ENCODE data around the gene EMC8. TPM values are rescaled to one million over a fixed set of nuclear protein-coding genes. Genes with fewer than 3 reads are reported as not detected.

Gene EMC8
- total RNA-seq, 1 donor from 2014 or later, result 21.8 TPM

DNA sequence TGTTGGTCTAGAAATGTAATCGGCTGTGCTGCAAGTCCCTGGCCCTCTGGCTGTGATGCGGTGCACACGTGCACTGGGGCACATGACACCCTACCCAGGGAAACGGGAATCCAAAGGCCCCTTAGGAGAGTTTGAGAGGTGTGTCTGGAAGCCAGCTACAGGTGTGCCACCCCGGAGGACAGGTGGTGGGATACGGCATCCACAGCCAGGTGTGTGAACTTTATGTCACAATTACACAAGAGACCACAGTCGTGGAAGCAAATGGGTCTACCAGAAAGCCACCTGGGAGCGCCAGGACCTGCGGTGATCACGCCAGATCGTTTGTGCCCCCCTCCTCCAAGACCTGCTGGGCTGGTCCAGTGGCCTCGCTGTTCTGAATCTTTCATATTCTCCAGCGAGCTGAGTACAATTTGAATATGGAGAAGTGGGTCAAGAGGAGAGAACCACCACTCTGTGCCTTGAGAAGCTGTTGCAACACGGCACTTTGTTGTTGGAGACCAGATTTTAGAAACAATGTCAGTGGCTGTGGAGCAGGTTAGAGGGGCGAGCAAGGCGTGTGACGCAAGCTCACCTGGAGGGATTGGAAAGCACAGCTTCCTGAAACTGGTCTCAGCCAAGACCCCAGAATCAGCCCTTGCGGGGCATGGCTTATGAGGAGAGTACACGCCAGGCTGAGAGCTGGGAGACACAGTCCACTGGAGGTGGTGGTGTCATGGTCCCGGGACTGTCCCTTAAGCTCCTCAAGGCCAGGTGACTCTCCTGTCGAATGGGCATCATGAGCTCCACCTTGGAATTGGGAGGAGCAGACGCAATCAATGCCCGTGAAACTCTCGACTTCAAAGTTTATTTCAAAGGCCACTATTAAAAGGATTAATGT is 37.6 kb upstream of the EMC8 start:
- ATAC-seq (ENCODE audit: poor library complexity) (no peak), DNase-seq (no peak)
- intact Hi-C loops (cut with DNase I), result no loop called here

DNA sequence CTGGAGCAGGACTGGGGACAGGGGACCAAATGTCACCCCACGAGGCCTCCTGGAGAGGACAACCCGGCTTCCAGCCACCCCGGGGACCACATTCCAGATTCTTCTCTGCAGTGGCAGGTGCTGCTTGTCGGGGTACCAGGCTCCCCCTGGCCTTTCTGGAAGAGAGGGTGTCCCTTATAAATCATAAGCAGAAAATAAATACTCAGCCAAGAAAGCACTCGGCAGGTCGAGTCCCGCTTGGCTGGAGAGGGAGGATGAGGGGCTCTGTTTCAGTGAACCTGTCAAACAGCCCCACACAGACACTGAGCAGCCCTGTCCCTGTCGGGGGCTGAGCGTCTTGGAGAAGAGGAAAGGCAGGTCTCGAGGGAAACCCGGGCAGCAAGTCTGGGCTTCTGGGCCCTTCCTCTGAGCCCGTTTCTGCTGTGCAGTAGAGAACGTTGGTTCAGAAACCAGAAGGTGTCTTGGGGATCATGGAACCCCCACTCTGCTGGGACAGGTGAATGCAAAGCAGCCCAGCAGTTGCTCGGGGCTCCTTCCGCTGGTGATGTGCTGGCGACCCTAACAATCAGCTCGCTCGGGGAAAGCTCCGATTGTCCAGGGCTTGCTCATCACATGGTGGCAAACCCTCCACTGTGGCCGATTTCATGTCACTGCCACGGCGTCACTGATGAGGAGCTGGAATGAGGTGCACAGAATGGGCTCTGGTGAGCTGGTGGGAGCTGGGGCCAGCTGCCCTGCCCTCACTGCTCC is 36.8 kb upstream of the EMC8 start:
- ATAC-seq (ENCODE audit: poor library complexity) (no peak), DNase-seq (no peak)
- intact Hi-C loops (cut with DNase I), result no loop called here

DNA sequence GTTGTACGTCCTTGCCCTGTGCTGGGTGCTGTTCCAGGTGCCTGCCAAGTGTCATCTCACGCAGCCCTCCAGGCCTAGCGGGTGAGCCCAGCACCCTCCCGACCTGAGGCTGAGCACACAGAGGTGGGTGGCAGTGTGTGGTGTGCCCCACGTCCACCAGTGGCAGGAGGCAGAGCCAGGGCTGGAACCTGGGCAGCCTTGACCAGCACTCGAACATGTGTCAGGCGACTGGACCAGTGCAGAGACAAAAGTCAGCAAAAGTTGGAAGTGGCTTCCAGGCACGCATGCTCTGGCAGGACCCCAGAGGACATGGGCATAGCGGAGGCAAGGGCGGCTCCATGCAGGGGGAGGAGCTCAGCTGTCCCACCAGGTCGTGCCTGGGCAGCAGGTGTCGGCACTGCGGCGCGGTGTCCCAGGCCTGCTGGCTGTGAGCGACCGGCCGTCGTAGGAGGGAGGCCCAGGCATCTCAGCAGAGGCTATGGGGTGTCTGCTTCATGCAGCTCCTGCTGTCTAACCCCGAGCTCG is 35.9 kb upstream of the EMC8 start:
- intact Hi-C loops (cut with DNase I), result no loop called here
- DNase-seq (no peak), ATAC-seq (ENCODE audit: poor library complexity) (no peak)

DNA sequence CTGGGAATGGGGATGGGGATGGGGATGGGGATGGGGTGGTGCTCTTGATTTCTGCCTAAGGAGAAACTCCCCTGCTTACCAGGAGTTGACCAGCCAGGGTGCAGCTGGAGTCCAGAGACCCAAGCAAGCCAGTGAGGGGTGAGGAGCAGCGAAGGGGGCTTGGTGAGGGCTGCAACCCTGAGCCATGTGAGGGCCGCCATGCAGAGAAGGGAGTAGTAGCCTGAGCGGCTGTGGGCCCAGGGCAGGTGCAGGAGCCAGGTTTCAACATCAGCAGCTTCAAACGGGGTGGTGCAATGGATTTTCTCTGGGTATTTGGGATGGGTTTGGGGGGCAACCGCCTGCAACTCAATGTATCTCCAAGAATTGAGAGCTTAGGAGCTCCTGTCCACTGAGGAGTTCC is 35.4 kb upstream of the EMC8 start:
- intact Hi-C loops (cut with DNase I), result no loop called here
- ATAC-seq (ENCODE audit: poor library complexity) (no peak), DNase-seq (no peak)

DNA sequence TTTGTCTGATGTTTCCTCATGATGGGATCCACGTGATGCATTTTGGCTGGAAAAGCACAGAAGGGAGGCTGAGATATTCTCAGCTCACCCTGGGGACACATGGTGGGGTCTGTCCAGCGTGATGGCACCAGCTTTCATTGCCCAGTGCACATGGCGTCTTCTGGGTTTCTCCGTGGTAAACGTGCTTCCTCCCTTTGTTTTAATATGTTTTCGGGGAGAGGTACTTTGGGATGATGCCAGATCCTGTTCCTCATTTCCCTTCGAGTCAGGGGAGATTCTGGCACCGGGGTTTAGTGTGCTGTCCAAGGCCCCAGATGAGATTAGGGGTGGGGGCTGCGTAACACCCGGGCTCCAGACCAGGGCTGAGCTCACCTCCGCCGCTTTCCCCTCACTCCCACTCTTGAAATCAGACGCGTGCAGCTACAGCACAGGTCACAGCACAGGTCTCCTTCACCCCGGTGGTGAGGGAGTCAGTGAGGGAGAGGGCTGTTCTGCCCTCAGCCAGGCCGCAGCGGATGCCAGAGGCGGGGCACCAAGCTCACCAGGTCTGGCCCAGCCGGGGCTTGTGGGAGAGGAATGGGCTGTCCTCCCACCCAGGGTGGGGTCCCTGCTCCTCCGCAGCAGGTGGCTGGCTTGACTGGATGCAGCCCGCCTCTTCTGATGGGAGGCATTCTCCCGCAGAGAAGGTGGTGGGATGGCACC is 34.0 kb upstream of the EMC8 start:
- ATAC-seq (ENCODE audit: poor library complexity), result no peak
- peak; percentile 35 for DNase-seq
- intact Hi-C loops (cut with DNase I), result no loop called here

DNA sequence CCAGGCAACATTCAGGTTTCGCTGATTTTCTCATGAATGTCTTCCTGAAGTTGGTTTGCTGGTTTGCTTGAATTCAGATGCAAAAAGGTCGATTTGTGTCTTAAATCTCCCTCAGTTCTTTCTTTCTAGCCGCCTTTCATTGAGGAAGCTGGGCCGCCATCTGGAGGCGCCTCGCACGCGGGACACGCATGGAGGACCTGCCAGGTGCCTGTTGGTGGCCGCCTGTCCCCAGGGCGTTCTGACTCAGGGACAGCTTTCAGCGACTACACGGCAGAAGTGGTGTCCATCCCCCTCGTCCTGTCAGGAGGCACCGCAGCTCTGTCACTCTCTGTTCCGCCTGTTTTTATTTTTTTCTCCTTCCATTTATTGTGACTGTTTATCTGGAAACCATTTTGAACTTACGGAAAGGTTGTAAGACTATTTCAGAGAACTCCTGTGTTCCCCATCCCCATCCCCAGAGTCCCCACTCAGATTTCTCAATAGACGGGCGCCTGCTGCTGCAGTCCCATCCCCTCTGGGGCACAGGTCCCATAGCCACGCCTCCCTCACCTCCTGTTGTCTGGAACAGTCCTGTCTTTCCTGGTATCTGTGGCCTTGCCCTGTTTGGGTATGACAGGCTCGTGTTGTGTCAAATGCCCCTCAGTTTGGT is 33.4 kb upstream of the EMC8 start:
- intact Hi-C loops (cut with DNase I), result no loop called here
- no peak for ATAC-seq (ENCODE audit: poor library complexity)
- peak; percentile 34 for DNase-seq

DNA sequence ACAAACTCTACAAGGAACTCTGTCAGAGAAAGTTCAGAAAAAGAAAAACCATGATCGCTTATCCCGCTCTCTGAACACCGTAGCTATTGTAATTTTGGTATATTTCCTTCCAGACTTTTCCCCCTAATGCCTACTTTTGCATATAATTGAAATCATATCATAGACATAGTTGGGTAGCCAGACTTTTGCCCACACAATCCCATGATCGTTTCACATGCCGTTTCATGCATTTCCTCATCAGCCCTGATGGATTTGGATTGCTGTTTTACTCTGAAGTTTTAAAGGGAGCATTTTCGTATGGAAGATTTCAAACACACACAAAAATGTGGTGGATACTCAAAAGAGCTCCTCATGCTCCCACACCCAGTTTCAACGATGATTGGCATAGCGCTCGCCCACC is 31.5 kb upstream of the EMC8 start:
- intact Hi-C loops (cut with DNase I), result no loop called here
- ATAC-seq (ENCODE audit: poor library complexity) (no peak), DNase-seq (no peak)

DNA sequence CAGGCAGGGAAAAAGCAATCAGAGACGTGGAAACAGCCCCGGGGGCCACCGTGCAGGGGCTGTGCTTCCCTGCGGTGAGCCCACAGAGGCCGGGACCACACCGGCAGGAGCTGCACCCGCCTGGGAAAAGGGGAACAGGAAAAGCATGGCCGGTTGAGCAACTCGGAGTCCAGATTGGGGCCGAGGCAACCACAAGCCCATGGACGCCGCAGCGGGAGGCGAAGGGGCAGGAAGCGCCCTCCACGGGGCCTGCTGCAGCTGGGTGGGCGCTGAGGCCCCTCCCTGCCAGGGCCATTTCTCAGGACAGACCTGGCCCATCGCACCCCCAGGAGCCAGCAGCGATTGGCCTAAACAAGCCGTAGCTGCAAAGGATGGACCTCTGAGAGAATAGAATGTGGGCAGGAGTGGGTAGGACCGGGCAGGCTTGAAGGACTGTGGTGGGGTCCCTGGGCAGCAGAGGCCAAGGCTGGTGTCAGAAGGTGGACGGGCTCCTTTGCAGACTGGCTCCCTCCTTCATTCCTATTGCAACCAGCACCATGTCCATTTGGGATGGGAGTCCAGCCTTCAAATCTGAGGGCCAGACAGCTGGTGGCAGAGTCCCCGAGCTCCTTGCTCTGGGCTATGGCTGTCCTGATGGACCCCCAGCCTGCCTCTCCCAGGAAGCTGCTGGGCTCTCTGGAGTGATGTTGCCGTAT is 30.6 kb upstream of the EMC8 start:
- DNase-seq (peak; percentile 69), ATAC-seq (ENCODE audit: poor library complexity) (peak; percentile 68)
- intact Hi-C loops (cut with DNase I), result loop anchor here (10.0 kb wide), 1 partner anchor 685 kb away; the partner anchor contains the start of gene FOXF1

DNA sequence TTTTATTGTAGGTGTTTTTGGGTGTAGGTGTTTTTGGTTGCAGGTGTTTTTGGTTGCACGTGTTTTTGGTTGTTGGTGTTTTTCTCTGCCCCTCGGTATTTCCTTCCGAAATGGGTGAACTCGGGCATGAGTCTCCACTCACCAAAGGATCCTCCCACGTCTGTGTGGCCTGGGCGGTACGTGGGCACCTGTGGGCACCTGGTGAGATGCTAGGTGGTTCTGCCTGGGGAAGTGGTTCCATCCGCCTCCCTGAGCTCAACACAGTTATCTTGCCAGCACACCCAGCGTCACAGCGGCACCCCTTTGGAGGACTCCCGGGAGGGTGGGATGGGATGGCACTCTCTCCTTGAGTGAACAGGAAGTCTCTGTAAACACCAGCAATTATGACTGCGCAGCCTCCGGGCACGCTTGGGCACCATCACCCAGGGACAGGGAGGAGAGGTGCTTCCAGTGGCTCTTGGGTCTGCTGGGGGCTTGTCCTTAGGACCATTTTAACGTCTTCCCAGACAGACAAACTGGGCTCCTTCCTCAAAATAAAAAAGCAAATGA is 29.9 kb upstream of the EMC8 start:
- intact Hi-C loops (cut with DNase I), result loop anchor here (10.0 kb wide), 1 partner anchor 686 kb away; the partner anchor contains the start of gene FOXF1
- ATAC-seq (ENCODE audit: poor library complexity) (peak; percentile 29), DNase-seq (peak; percentile 7)

DNA sequence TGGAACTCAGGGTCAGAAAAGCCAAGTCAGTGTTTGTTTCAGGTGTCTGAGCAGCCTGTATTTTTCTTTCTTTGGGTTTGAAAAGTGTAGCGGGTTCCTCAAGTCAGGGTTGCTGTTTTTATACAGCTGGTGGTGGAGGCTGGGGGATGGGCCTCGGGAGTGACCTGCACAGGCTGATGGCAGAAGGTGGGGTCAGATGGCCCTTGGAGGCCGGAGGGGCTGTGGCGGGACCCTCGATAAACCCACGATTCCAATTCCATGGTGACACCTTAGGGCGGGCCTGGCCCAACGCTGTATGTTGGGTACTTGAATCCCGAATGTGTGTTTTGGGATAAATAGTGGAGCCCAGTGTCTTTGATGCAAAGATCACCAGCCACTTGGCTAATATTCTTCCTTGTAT is 28.8 kb upstream of the EMC8 start:
- ATAC-seq (ENCODE audit: poor library complexity) (no peak), DNase-seq (no peak)
- intact Hi-C loops (cut with DNase I), result loop anchor here (10.0 kb wide), 1 partner anchor 687 kb away; the partner anchor contains the start of gene FOXF1

DNA sequence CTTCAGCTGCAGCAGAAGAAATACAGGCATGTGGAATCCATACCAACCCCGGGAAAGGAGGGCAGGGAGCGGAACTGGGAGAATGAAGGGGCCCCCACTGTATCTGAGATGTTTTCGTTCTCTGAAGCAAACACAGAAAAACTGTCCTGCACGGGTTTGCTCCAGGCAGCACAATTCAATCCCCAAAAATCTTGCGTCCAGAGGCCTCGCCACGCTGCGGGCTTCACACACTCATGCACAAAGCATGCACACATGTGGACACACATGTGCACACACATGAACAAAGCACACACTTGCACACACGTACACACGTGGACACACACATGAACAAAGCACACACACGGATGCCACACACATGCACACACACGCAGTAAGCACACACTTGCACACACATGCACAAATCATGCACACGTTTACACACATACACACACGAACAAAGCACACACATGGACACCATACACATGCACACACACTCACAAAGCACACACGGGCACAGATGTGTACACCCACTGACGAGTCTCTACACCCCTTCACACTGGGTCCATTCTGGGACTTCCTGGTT is 27.4 kb upstream of the EMC8 start:
- intact Hi-C loops (cut with DNase I), result loop anchor here (10.0 kb wide), 1 partner anchor 688 kb away; the partner anchor contains the start of gene FOXF1
- no peak for ATAC-seq (ENCODE audit: poor library complexity)
- DNase-seq, result no peak

DNA sequence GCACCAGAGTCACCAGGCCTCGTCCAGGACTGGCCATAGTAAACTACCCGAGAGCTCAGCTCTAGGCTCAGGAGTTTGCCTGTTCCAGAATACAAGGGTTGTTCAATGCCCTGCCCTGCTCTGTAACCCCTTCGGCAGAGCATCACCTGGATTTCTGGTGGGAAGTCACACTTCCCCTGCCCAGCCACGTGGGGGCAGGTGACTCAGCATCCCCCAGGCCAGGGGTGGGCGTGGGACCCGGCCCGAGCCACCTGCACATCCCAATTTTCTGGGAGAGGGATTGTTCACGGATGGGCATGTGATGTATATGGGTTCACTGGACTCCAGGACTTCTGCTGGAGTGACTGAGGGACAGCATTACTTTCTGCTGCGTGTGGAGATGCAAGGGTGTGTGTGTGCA is 26.0 kb upstream of the EMC8 start:
- intact Hi-C loops (cut with DNase I), result loop anchor here (10.0 kb wide), 1 partner anchor 689 kb away; the partner anchor contains the start of gene FOXF1
- ATAC-seq (ENCODE audit: poor library complexity) (no peak), DNase-seq (no peak)

DNA sequence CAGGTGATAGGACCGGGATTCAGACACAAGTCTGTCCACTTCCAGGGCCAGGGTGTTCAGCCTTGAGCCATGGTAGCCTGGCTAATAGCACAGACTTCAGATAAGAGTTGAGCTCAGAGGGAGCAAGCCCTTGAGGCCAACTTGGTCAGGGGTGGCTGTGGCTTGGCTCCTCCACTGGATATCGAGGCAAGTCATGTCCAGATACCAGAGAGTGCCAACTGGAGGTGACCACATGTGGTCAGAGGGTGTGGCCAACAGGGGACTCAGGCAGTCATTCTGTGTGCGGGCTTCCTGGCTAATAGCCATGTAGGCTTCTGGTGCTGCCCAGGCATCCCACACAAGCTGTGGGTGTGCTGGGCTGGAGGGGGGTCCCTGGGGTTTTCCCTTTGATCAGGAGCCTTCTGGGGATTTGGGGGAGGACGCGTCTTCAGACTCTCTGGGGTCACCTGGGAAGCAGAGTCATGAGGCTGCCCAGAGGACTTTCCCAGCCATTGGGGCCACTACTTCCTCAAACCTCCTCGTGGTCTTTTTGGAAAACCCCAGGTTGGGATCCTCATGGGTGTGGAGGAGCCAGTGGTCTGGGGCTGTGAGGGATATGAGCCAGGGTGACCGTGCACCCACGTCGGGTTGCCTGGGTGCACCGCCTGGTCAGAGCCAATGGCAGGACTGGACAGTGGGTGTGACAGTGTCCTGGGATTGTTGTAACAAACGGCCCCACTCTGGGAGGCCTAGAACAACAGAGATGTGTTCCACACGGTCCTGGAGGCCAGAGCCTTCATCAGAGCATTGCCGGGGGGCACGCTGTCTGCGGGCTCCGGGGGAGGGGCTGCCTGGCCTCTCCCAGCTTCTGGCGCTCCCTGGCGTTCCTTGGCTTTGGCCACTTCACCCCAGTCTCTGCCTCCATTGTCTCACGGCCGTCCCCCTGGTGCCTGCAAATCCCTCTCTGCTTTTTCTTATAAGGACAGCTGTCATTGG is 25.1 kb upstream of the EMC8 start:
- ATAC-seq (ENCODE audit: poor library complexity) (no peak), DNase-seq (no peak)
- intact Hi-C loops (cut with DNase I), result loop anchor here (10.0 kb wide), 1 partner anchor 690 kb away; the partner anchor contains the start of gene FOXF1

DNA sequence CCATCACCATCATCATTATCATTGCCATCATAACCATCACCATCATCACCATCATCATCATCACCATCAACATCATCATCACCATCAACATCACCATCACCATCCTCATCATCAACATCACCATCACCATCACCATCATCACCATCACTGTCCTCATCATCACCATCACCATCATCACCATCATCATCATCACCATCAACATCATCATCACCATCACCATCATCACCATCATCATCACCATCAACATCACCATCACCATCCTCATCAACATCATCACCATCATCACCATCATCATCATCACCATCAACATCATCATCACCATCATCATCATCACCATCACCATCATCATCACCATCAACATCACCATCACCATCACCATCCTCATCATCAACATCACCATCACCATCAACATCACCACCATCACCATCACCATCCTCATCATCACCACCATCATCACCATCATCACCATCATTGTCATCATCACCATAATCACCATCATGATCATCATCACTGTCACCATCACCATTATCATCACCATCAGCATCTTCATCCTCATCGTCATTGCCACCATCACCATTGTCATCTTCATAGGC is 24.1 kb upstream of the EMC8 start:
- intact Hi-C loops (cut with DNase I), result loop anchor here (10.0 kb wide), 1 partner anchor 691 kb away; the partner anchor contains the start of gene FOXF1
- ATAC-seq (ENCODE audit: poor library complexity) (no peak), DNase-seq (no peak)

DNA sequence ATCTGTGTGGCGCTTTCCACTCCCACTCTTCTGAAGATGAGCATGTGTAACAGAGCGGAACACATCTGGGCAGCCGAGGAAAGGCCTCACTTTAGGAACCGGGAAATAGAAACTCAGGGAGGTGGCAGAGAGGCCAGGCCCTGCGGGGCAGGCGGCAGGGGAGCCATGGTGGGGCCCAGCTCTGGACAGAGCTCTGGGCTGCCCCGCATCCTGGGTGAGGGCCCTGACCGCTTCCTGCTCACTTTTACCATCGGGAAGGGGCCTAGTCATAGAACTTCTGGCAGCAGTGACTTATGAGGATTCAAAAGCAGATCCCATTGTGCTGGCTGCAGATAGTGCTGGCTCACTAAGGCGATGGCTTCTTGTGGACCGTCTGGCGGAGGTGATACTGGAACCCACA is 22.8 kb upstream of the EMC8 start:
- intact Hi-C loops (cut with DNase I), result loop anchor here (10.0 kb wide), 1 partner anchor 693 kb away; the partner anchor contains the start of gene FOXF1
- ATAC-seq (ENCODE audit: poor library complexity) (no peak), DNase-seq (no peak)
